ENCODE results near the gene SNRNP70.
A peak's percentile ranks its signal among the peaks of the same experiment; 100 is the strongest.
"Not testable (repeated sequence)": the region's sequence is repeated elsewhere in the genome, so short reads cannot be mapped to it uniquely, and the experiment has no call there.

SNRNP70 gene

GRCh38 chr19:49120325-49120683 lies 35.1 kb downstream of the SNRNP70 start:
- DNase-seq (ENCODE audit: low spot score), result no peak

GRCh38 chr19:49120868-49121267 lies 35.6 kb downstream of the SNRNP70 start:
- no peak for DNase-seq (ENCODE audit: low spot score)

- not testable (repeated sequence) for DNase-seq (ENCODE audit: low spot score)
Observed at GRCh38 chr19:49121841-49122240, 36.6 kb downstream of the SNRNP70 start.

GRCh38 chr19:49123285-49123684 lies 38.0 kb downstream of the SNRNP70 start:
- DNase-seq (ENCODE audit: low spot score), result not testable (repeated sequence)

- DNase-seq (ENCODE audit: low spot score), result no peak
Observed at GRCh38 chr19:49125025-49125731, 39.9 kb downstream of the SNRNP70 start.

GRCh38 chr19:49126575-49126974 lies 41.3 kb downstream of the SNRNP70 start:
- no peak for DNase-seq (ENCODE audit: low spot score)

- DNase-seq (ENCODE audit: low spot score), result not testable (repeated sequence)
Observed at GRCh38 chr19:49127225-49127624, 42.0 kb downstream of the SNRNP70 start.

- DNase-seq (ENCODE audit: low spot score), result peak; percentile 100
Observed at GRCh38 chr19:49127674-49128544, 42.7 kb downstream of the SNRNP70 start.

- no peak for DNase-seq (ENCODE audit: low spot score)
Observed at GRCh38 chr19:49128545-49129237, 43.4 kb downstream of the SNRNP70 start.

- DNase-seq (ENCODE audit: low spot score), result no peak
Observed at GRCh38 chr19:49129238-49129583, 44.0 kb downstream of the SNRNP70 start.

GRCh38 chr19:49130325-49130724 lies 45.1 kb downstream of the SNRNP70 start:
- DNase-seq (ENCODE audit: low spot score), result no peak

GRCh38 chr19:49132974-49133609 lies 47.8 kb downstream of the SNRNP70 start:
- no peak for DNase-seq (ENCODE audit: low spot score)

GRCh38 chr19:49133621-49134454 lies 48.6 kb downstream of the SNRNP70 start:
- DNase-seq (ENCODE audit: low spot score), result peak; percentile 17

- DNase-seq (ENCODE audit: low spot score), result no peak
Observed at GRCh38 chr19:49135686-49136085, 50.4 kb downstream of the SNRNP70 start.

- peak; percentile 72 for DNase-seq (ENCODE audit: low spot score)
Observed at GRCh38 chr19:49136771-49137171, 51.5 kb downstream of the SNRNP70 start.

- DNase-seq (ENCODE audit: low spot score), result no peak
Observed at GRCh38 chr19:49140951-49141350, 55.7 kb downstream of the SNRNP70 start.

- no peak for DNase-seq (ENCODE audit: low spot score)
Observed at GRCh38 chr19:49141352-49141751, 56.1 kb downstream of the SNRNP70 start.

- peak; percentile 98 for DNase-seq (ENCODE audit: low spot score)
Observed at GRCh38 chr19:49142866-49143335, 57.6 kb downstream of the SNRNP70 start.

GRCh38 chr19:49145573-49146407 lies 60.5 kb downstream of the SNRNP70 start:
- DNase-seq (ENCODE audit: low spot score), result peak; percentile 80

- DNase-seq (ENCODE audit: low spot score), result not testable (repeated sequence)
Observed at GRCh38 chr19:49146408-49146770, 61.1 kb downstream of the SNRNP70 start.

Measured in AG08395 (cell line).